ENCODE measurements around the gene TBC1D30.

- TF ChIP-seq CTCF (conservative IDR thresholded peaks at IDR 0.05 in 1 of 2, IDR thresholded peaks at IDR 0.05 in 1 of 2; ENCODE audit: extremely low read depth in 1 of 2, insufficient read depth in 1 of 2, low read depth in 1 of 2, low read length in 2 of 2) (no peak), EZH2 (IDR thresholded peaks at IDR 0.05; ENCODE audit: borderline replicate concordance, low read length) (no peak)
Observed at GRCh38 chr12:64918344-64918743, 93.9 kb downstream of the TBC1D30 start.

All from mammary epithelial cell (primary cell).